Colonic mucosa (tissue), 4 donors: ENCODE measurements around the gene PRLR. TPM values are rescaled to one million over a fixed set of nuclear protein-coding genes. Genes with fewer than 3 reads are reported as not detected.
"Not testable (repeated sequence)": the region's sequence is repeated elsewhere in the genome, so short reads cannot be mapped to it uniquely, and the experiment has no call there.

ENCODE experiments used
- DNase-seq: peaks from one replicate; pipeline ENCODE4 v3.0.0-alpha.2; 2020
- H3K27ac ChIP-seq: fragments of 200-600 bp; one replicate; pipeline ENCODE4 v1.8.0; 2021
- H3K27me3 ChIP-seq: fragments of 200-600 bp; one replicate; pipeline ENCODE4 v1.8.0; 2021
- H3K36me3 ChIP-seq: fragments of 200-600 bp; one replicate; pipeline ENCODE4 v1.8.0; 2021
- H3K4me1 ChIP-seq: fragments of 200-600 bp; one replicate; pipeline ENCODE4 v1.8.0; 2021; ENCODE audit warnings: mild to moderate bottlenecking
- H3K4me3 ChIP-seq: fragments of 200-600 bp; one replicate; pipeline ENCODE4 v1.8.0; 2021
- H3K9ac ChIP-seq, 2 donors: one replicate each; pipeline ENCODE4 v1.7.0; 2013; ENCODE audit warnings: control low read depth in 2 of 2, low read depth in 2 of 2, low read length in 2 of 2
- H3K9me3 ChIP-seq: fragments of 200-600 bp; one replicate; pipeline ENCODE4 v1.8.0; 2021
- CTCF ChIP-seq: fragments of 200-600 bp; IDR thresholded peaks from one replicate; pipeline ENCODE4 v1.8.0; 2022; ENCODE audit warnings: antibody characterized with exemption, mild to moderate bottlenecking
- intact Hi-C: fragments of 100-400 bp; cut with DNase I; formaldehyde crosslinking; loops from one replicate; pipeline ENCODE4 v1.14.1; 2022
- total RNA-seq, 2 donors: library from RNA; stranded (reverse); fragmentation: NEBNext Ultra II Directional in 1 of 2; extraction: Animal tissue kit (Norgen Biotek cat#: 25700) in 1 of 2; gene quantifications; one replicate each; pipeline ENCODE4 v1.2.1, GENCODE V29; 2021
- donor health status: healthy.
- donor health status: DM: no; HTN: no; CAD: no.
- donor health status: DM: no; HTN: no; CAD: no.

The PRLR gene
- total RNA-seq, 2 donors from 2014 or later = 23.7 to 38.6 TPM

- H3K36me3 ChIP-seq = no peaks in the 10 kb centered on the region
- TF ChIP-seq CTCF = no peak
- DNase-seq = no peak
- no peak overlapping the region for H3K9ac ChIP-seq
- H3K9me3 ChIP-seq = no peaks in the 10 kb centered on the region
- no peaks in the 10 kb centered on the region for H3K4me1 ChIP-seq
- H3K27ac ChIP-seq = no peak overlapping the region
- intact Hi-C loops = no loop called here
- H3K4me3 ChIP-seq = no peak overlapping the region
- no peaks in the 10 kb centered on the region for H3K27me3 ChIP-seq
Observed at GRCh38 chr5:35115920-35116319, 114.4 kb downstream of the PRLR start.

DNA sequence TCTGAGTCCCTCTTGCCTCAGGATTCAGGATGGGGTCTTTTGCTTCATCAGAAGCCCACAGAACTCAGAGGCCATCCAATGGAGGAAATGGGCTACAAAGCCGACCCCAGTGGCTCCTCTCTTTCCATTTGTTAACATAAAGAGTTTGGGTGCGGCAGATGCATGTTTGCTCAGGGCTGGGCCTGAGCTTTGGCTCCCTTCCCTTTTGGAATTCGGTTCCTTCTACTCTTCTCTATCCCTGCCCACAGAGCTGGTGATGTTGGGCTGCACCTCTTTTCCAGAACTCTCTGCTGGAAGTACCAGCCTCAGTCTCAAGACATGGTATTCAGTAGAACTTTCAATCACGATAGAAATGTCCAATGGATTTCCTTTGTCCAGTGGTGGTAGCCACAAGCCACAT, 115.6 kb downstream of the PRLR start:
- no peak overlapping the region for H3K4me3 ChIP-seq
- TF ChIP-seq CTCF = no peak
- no peak overlapping the region for H3K27ac ChIP-seq
- H3K36me3 ChIP-seq = no peaks in the 10 kb centered on the region
- no peaks in the 10 kb centered on the region for H3K27me3 ChIP-seq
- peak; percentile 52 for DNase-seq
- no peaks in the 10 kb centered on the region for H3K4me1 ChIP-seq
- intact Hi-C loops = no loop called here
- H3K9ac ChIP-seq = no peak overlapping the region
- H3K9me3 ChIP-seq = no peaks in the 10 kb centered on the region

DNA sequence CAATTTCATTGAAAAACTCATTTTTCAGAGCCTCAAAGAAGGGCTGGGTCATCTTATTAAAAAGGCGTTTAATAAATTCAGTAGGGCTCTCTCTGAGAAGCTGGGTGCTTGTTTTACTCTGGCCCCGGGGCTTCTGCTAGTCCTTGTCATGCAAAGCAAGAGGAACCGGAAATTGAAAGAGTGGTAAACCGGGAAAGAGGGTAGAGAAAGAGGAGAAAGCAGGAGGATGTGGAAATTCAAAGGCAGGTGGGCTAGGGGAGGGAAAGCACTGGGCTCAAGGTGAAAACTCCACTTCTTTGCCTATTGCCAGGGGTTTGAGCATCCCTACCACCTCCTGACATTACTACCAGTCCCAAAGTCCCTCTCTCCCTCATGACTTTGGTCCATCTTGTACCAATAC, 118.0 kb downstream of the PRLR start:
- Histone ChIP-seq H3K36me3 (no peaks in the 10 kb centered on the region), H3K27ac (no peak overlapping the region), H3K4me3 (no peak overlapping the region), H3K4me1 (no peaks in the 10 kb centered on the region), H3K9ac (no peak overlapping the region), H3K9me3 (no peaks in the 10 kb centered on the region), H3K27me3 (no peaks in the 10 kb centered on the region)
- DNase-seq = no peak
- intact Hi-C loops = no loop called here
- no peak for TF ChIP-seq CTCF

- peak; percentile 52 for DNase-seq
- H3K9ac ChIP-seq, H3K4me1 ChIP-seq, intact Hi-C loops, H3K36me3 ChIP-seq, H3K27ac ChIP-seq, H3K9me3 ChIP-seq, H3K4me3 ChIP-seq, H3K27me3 ChIP-seq: not testable (repeated sequence)
Observed at GRCh38 chr5:35104550-35104949, 125.7 kb downstream of the PRLR start.

- Histone ChIP-seq H3K9me3 (no peaks in the 10 kb centered on the region), H3K4me1 (no peaks in the 10 kb centered on the region), H3K4me3 (no peak overlapping the region), H3K27ac (no peak overlapping the region), H3K9ac (no peak overlapping the region), H3K27me3 (no peaks in the 10 kb centered on the region), H3K36me3 (no peaks in the 10 kb centered on the region)
- TF ChIP-seq CTCF = no peak
- intact Hi-C loops = no loop called here
- no peak for DNase-seq
Observed at GRCh38 chr5:35103637-35104299, 126.5 kb downstream of the PRLR start.

DNA sequence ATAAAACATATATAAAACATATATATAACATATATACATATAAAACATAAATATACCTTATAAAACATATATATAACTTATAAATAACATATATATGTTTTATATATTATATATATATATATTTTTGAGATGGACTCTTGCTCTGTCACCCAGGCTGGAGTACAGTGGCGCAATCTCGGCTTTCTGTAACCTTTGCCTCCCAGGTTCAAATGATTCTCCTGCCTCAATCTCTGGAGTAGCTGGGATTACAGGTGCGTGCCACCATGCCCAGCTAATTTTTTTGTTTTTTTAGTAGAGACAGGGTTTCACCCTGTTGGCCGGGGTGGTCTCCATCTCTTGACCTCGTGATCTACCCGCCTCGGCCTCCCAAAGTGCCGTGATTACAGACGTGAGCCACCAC, 128.6 kb downstream of the PRLR start:
- intact Hi-C loops, H3K4me3 ChIP-seq, H3K27ac ChIP-seq, H3K9me3 ChIP-seq, DNase-seq, H3K27me3 ChIP-seq, H3K9ac ChIP-seq, H3K4me1 ChIP-seq, H3K36me3 ChIP-seq: not testable (repeated sequence)
